Endothelial cell of umbilical vein (primary cell): ENCODE measurements around the gene CCDC85A. TPM values are rescaled to one million over a fixed set of nuclear protein-coding genes. Genes with fewer than 3 reads are reported as not detected.

Experiments used
- BruUV-seq: library from RNA; stranded (reverse); fragments of 400-500 nt; replicated peaks from 2 replicates; lab custom pipeline; 2021; lab: Mats Ljungman, UMichigan
- CTCF ChIA-PET: fragments of 300-600, 350-600 bp; sonication (Branson Sonifier 250); formaldehyde crosslinking; loops from one replicate; lab custom pipeline; 2021; ENCODE audit warnings: antibody characterized with exemption, inconsistent platforms; lab: Charles Lee
- POLR2A ChIA-PET: fragments of 300-600, 350-600 bp; sonication (Branson Sonifier 250); formaldehyde crosslinking; loops from one replicate; lab custom pipeline; 2021; ENCODE audit warnings: antibody characterized with exemption, inconsistent platforms; lab: Charles Lee
- DNase-seq: peaks from one replicate; pipeline ENCODE4 v3.0.0-alpha.2; 2011; ENCODE audit warnings: low read depth, low spot score
- FAIRE-seq: peaks from 2 replicates; lab custom pipeline; 2011; peaks lifted over from hg19 to GRCh38; lab: Jason Lieb, UNC
- H2AFZ ChIP-seq: 2 replicates; pipeline ENCODE4 v1.6.0; 2012; ENCODE audit warnings: low read depth, low read length, control low read depth, inconsistent platforms
- H3K27ac ChIP-seq: 2 replicates; pipeline ENCODE4 v1.5.1; 2011; ENCODE audit warnings: low read depth, mild to moderate bottlenecking, control low read depth, low read length, moderate library complexity; ENCODE audit not compliant: insufficient read depth
- H3K27me3 ChIP-seq, 2 experiments: 2 replicates each; pipeline versions ENCODE4 v1.6.0 to v1.6.1; 2011; ENCODE audit warnings: low read length in 2 of 2, mixed read lengths in 1 of 2; ENCODE audit not compliant: control insufficient read depth in 2 of 2, insufficient read depth in 2 of 2
- H3K36me3 ChIP-seq, 2 experiments: 2 replicates in 1 of 2; 3 replicates in 1 of 2; pipeline ENCODE4 v1.5.1; 2011; ENCODE audit warnings: low read length in 2 of 2, mild to moderate bottlenecking in 1 of 2, moderate library complexity in 1 of 2; ENCODE audit not compliant: control insufficient read depth in 2 of 2, insufficient read depth in 2 of 2; ENCODE audit errors: extremely low read depth in 1 of 2
- H3K4me1 ChIP-seq: 3 replicates; pipeline ENCODE4 v1.5.1; 2011; ENCODE audit warnings: mild to moderate bottlenecking, low read length; ENCODE audit not compliant: control insufficient read depth, insufficient read depth; ENCODE audit errors: extremely low read depth
- H3K4me2 ChIP-seq: 2 replicates; pipeline ENCODE4 v1.6.1; 2011; ENCODE audit warnings: low read length, control low read depth, mixed read lengths; ENCODE audit not compliant: insufficient read depth
- H3K4me3 ChIP-seq, 3 experiments: fragments of 200-600 bp in 1 of 3; sonication (generic), shearing (Covaris generic) in 1 of 3; replicated peaks in 1 of 3; 2 replicates each; pipeline ENCODE4 v1.5.1; 2011 to 2016; ENCODE audit warnings: control low read depth in 3 of 3, low read length in 3 of 3, mild to moderate bottlenecking in 2 of 3, inconsistent platforms in 1 of 3, low read depth in 1 of 3, moderate library complexity in 1 of 3; ENCODE audit not compliant: insufficient read depth in 1 of 3
- H3K79me2 ChIP-seq: 2 replicates; pipeline ENCODE4 v1.6.0; 2012; ENCODE audit warnings: low read length, inconsistent platforms; ENCODE audit not compliant: control insufficient read depth, insufficient read depth
- H3K9ac ChIP-seq: replicated peaks from 2 replicates; pipeline ENCODE3; 2011; ENCODE audit warnings: low read length, control low read depth; ENCODE audit not compliant: insufficient read depth; ENCODE audit errors: extremely low read depth
- H3K9me1 ChIP-seq: replicated peaks from 3 replicates; pipeline ENCODE4 v1.6.0; 2011; ENCODE audit warnings: mild to moderate bottlenecking, low read length; ENCODE audit not compliant: control insufficient read depth, insufficient read depth; ENCODE audit errors: extremely low read depth
- H3K9me3 ChIP-seq: replicated peaks from 2 replicates; pipeline ENCODE4 v1.5.1; 2012; ENCODE audit warnings: low read length, inconsistent platforms; ENCODE audit not compliant: control insufficient read depth, insufficient read depth
- H4K20me1 ChIP-seq: replicated peaks from 2 replicates; pipeline ENCODE3; 2011; ENCODE audit warnings: mild to moderate bottlenecking, low read length; ENCODE audit not compliant: control insufficient read depth, insufficient read depth; ENCODE audit errors: extremely low read depth
- EZH2 ChIP-seq: IDR thresholded peaks from 2 replicates; pipeline ENCODE4 v1.6.1; 2012; ENCODE audit warnings: borderline replicate concordance, low read depth, mild to moderate bottlenecking, moderate library complexity, low read length, inconsistent platforms; ENCODE audit not compliant: severe bottlenecking
- FOS ChIP-seq: IDR thresholded peaks from 2 replicates; pipeline ENCODE4 v1.6.1; 2011; ENCODE audit warnings: mild to moderate bottlenecking, low read length, moderate library complexity, borderline replicate concordance; ENCODE audit not compliant: insufficient read depth
- GATA2 ChIP-seq: IDR thresholded peaks from 2 replicates; pipeline ENCODE4 v1.7.0; 2011; ENCODE audit warnings: low read depth, mild to moderate bottlenecking, moderate library complexity, mixed read lengths, low read length; ENCODE audit not compliant: insufficient read length, insufficient read depth
- JUN ChIP-seq: IDR thresholded peaks from 2 replicates; pipeline ENCODE4 v1.6.1; 2011; ENCODE audit warnings: borderline replicate concordance, low read depth; ENCODE audit not compliant: insufficient read length, insufficient read depth
- MYC ChIP-seq: IDR thresholded peaks from one replicate; pipeline ENCODE4 v1.6.1; 2011; ENCODE audit warnings: mild to moderate bottlenecking, low read depth, low read length
- POLR2A ChIP-seq: IDR thresholded peaks from 2 replicates; pipeline ENCODE4 v1.6.1; 2012; ENCODE audit warnings: low read depth, mild to moderate bottlenecking, control low read depth, low read length
- POLR2AphosphoS5 ChIP-seq: IDR thresholded peaks from 2 replicates; pipeline ENCODE4 v1.6.1; 2012; ENCODE audit warnings: low read depth, mild to moderate bottlenecking, control low read depth, low read length, moderate library complexity; ENCODE audit not compliant: insufficient read depth
- dilution Hi-C: fragments of 300-500 bp; cut with MboI; formaldehyde crosslinking; loops from one replicate; pipeline ENCODE4 v1.15.0; 2019; ENCODE audit warnings: low sequenced_read_pairs; ENCODE audit not compliant: extremely low pct_ligation_motif_present
- intact Hi-C: fragments of 100-400 bp; cut with micrococcal nuclease; formaldehyde crosslinking; loops from one replicate; pipeline ENCODE4 v1.10.0; 2022
- polyA plus RNA-seq, 4 experiments: library from polyadenylated mRNA; depleted of rRNA in 3 of 4; stranded (reverse) in 3 of 4; unstranded in 1 of 4; fragments of >200 nt; gene quantifications; 2 replicates each; pipeline versions ENCODE4 v1.2.1 to v1.2.3, GENCODE V29; 2011 to 2012; ENCODE audit warnings: missing spikeins in 1 of 4
- total RNA-seq: library from RNA; stranded (reverse); gene quantifications from 2 replicates; pipeline ENCODE4 v1.2.3, GENCODE V29; 2021
- TF ChIP-seq, protein P1 (sequence below), 2 donors: IDR thresholded peaks; 1 replicate in 1 of 2; 2 replicates in 1 of 2; pipeline ENCODE4 v1.5.1; 2011; ENCODE audit warnings: low read length in 2 of 2, mild to moderate bottlenecking in 2 of 2, moderate library complexity in 2 of 2, control low read depth in 1 of 2, inconsistent platforms in 1 of 2, low read depth in 1 of 2; ENCODE audit not compliant: insufficient read depth in 1 of 2; ENCODE audit errors: extremely low read depth in 1 of 2
- TF ChIP-seq, protein P2 (sequence below): IDR thresholded peaks from 2 replicates; pipeline ENCODE4 v1.6.1; 2011; ENCODE audit not compliant: insufficient read depth, insufficient read length

CCDC85A gene
- total and polyA plus RNA-seq, 2 donors (not counting 3 experiments of a cell fraction or from before 2014, with no cell fraction given), result 5.1 to 10.4 TPM

DNA sequence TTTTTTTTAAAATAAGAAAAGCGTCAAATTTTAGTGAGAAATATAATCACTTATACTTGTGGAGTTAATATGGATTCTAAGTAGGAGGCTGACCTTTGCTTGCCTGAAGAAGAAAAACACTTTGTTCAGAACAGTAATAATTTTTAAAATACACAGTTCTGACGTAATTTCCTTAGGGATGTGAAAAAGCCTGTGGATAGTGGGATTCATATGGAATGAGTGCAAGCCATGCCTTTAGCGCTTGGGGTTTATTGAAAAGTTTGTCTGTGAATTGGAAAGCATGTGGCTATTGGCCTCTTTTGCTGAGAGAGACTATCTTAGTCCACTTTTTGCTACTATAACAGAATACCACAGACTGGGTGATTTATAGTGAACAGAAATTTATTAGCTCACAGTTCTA, 151.3 kb downstream of the CCDC85A start:
- FAIRE-seq (no peak), DNase-seq (no peak)
- no peak overlapping the region for H3K9ac ChIP-seq
- dilution Hi-C loops (no loop called here), intact Hi-C loops (no loop called here)
- no peaks in the 10 kb centered on the region for H3K4me1 ChIP-seq
- no peaks in the 10 kb centered on the region for H3K36me3 ChIP-seq
- H3K79me2 ChIP-seq, result no peaks in the 10 kb centered on the region
- ChIA-PET POLR2A (no interaction called here), CTCF (interaction anchor here (0.5 kb wide), 1 partner anchor 1821 kb away, joined by 3 read pairs; no protein-coding TSS in a partner anchor)
- H3K9me3 ChIP-seq, result no peaks in the 10 kb centered on the region
- H3K4me3 ChIP-seq, result no peak overlapping the region
- no peaks in the 10 kb centered on the region for H3K27me3 ChIP-seq
- H3K9me1 ChIP-seq, result no peaks in the 10 kb centered on the region
- TF ChIP-seq GATA2, result no peak
- TF ChIP-seq EZH2, result no peak
- TF ChIP-seq POLR2AphosphoS5, result no peak
- TF ChIP-seq FOS, result no peak
- TF ChIP-seq POLR2A, result no peak
- TF ChIP-seq MYC, result no peak
- TF ChIP-seq JUN, result no peak
- TF ChIP-seq, protein P1, sequence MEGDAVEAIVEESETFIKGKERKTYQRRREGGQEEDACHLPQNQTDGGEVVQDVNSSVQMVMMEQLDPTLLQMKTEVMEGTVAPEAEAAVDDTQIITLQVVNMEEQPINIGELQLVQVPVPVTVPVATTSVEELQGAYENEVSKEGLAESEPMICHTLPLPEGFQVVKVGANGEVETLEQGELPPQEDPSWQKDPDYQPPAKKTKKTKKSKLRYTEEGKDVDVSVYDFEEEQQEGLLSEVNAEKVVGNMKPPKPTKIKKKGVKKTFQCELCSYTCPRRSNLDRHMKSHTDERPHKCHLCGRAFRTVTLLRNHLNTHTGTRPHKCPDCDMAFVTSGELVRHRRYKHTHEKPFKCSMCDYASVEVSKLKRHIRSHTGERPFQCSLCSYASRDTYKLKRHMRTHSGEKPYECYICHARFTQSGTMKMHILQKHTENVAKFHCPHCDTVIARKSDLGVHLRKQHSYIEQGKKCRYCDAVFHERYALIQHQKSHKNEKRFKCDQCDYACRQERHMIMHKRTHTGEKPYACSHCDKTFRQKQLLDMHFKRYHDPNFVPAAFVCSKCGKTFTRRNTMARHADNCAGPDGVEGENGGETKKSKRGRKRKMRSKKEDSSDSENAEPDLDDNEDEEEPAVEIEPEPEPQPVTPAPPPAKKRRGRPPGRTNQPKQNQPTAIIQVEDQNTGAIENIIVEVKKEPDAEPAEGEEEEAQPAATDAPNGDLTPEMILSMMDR (IDR thresholded peaks at IDR 0.05; ENCODE audit: extremely low read depth in 1 of 2, insufficient read depth in 1 of 2, low read depth in 1 of 2, low read length in 2 of 2), result no peak
- TF ChIP-seq, protein P2, sequence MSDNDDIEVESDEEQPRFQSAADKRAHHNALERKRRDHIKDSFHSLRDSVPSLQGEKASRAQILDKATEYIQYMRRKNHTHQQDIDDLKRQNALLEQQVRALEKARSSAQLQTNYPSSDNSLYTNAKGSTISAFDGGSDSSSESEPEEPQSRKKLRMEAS, result no peak
- H3K27ac ChIP-seq, result no peak overlapping the region
- H4K20me1 ChIP-seq, result no peaks in the 10 kb centered on the region
- BruUV-seq, result no TSS peak
- no peak overlapping the region for H3K4me2 ChIP-seq
- H2AFZ ChIP-seq, result no peak overlapping the region
